ENCODE data around the gene AGAP1. TPM values are rescaled to one million over a fixed set of nuclear protein-coding genes. Genes with fewer than 3 reads are reported as not detected.

AGAP1 gene
- total RNA-seq, 1 donor from 2014 or later, result 21.1 TPM

DNA sequence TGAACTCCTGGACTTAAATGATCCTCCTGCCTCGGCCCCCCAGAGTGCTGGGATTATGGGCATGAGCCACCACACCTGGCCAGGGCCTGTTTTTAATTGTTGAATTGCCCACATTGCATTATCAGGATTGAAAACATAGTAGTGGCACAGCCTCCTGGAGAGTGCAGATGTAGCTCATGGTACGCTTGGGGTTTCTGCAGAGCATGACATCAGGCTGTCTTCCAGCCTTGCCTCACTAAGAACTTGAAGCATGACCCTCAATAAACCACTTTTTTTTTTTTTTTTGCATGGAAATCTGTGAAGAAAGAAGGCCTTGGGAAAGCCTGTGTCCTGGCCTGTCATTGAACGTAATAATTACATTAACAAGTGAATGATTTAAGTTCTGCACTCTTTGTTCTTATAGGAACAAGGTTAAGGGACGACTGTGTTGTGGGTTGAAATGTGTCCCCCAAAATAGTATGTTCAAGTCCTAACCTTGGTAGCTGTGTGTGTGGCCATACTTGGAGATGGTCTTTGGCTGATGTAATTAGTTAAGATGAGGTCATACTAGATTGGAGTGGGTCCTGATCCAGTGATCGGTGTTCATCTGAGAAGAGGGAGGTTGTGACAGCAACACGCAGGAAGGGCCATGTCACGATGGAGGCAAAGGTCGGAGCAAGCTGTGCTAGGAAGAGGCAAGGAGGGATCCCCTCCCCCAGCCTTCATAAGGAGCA, 90.2 kb downstream of the AGAP1 start:
- DNase-seq (ENCODE audit: extremely low spot score in 2 of 2), result no peak
- intact Hi-C loops (cut with DNase I), result no loop called here
- Histone ChIP-seq H3K27me3 (no peaks in the 10 kb centered on the region), H3K36me3 (no peaks in the 10 kb centered on the region), H3K9me3 (no peaks in the 10 kb centered on the region), H3K4me3 (no peak overlapping the region), H3K4me1 (peaks cover 10% of the 10 kb centered on the region), H3K27ac (no peak overlapping the region)
- no peak for TF ChIP-seq POLR2A (IDR thresholded peaks at IDR 0.05)
- TF ChIP-seq POLR2AphosphoS5 (IDR thresholded peaks at IDR 0.05; ENCODE audit: insufficient read depth in 1 of 2, low read depth in 1 of 2), result no peak
- TF ChIP-seq, protein P1, sequence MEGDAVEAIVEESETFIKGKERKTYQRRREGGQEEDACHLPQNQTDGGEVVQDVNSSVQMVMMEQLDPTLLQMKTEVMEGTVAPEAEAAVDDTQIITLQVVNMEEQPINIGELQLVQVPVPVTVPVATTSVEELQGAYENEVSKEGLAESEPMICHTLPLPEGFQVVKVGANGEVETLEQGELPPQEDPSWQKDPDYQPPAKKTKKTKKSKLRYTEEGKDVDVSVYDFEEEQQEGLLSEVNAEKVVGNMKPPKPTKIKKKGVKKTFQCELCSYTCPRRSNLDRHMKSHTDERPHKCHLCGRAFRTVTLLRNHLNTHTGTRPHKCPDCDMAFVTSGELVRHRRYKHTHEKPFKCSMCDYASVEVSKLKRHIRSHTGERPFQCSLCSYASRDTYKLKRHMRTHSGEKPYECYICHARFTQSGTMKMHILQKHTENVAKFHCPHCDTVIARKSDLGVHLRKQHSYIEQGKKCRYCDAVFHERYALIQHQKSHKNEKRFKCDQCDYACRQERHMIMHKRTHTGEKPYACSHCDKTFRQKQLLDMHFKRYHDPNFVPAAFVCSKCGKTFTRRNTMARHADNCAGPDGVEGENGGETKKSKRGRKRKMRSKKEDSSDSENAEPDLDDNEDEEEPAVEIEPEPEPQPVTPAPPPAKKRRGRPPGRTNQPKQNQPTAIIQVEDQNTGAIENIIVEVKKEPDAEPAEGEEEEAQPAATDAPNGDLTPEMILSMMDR (IDR thresholded peaks at IDR 0.05), result no peak

DNA sequence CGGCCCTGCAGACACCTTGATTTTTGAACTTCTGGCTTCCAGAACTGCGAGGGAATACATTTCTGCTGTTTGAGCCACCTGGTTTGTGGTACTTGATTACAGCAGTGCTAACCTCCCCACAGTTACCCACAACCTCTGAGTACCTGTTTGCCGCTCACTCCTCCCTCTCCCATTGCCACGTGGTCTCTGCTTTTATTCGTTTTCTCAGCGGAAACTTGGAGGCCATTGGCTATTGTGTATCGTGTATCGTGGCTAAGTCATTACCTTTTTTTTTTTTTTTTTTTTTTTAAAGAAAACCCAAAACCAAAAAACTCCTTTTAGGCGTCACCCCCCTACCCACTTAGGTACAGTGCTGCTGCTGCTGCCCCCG, 90.8 kb downstream of the AGAP1 start:
- TF ChIP-seq, protein P1 (IDR thresholded peaks at IDR 0.05), result no peak
- no peak for TF ChIP-seq POLR2AphosphoS5 (IDR thresholded peaks at IDR 0.05; ENCODE audit: insufficient read depth in 1 of 2, low read depth in 1 of 2)
- TF ChIP-seq POLR2A (IDR thresholded peaks at IDR 0.05), result no peak
- intact Hi-C loops (cut with DNase I), result no loop called here
- H3K27ac ChIP-seq, result no peak overlapping the region
- H3K27me3 ChIP-seq, result no peaks in the 10 kb centered on the region
- DNase-seq (ENCODE audit: extremely low spot score in 2 of 2), result no peak
- H3K4me1 ChIP-seq, result peaks cover 10% of the 10 kb centered on the region
- H3K4me3 ChIP-seq, result no peak overlapping the region
- H3K36me3 ChIP-seq, result no peaks in the 10 kb centered on the region
- H3K9me3 ChIP-seq, result no peaks in the 10 kb centered on the region

DNA sequence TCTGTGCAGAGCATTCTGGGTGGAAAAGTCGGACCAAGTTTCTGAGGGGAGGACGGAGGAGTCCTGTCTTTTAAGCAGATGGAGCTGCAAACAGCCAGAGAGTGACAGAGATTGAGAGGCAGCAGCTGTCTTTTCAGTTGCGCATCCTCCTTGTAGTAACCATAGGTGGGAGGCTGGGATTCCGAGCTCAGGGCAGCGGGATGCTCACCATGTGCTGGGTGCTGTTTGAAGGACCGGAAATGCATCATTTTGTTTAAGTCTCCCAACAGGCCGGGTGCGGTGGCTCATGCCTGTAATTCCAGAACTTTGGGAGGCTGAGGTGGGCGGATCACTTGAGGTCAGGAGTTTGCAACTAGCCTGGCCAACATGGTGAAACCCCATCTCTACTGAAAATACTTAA, 93.4 kb downstream of the AGAP1 start:
- Histone ChIP-seq H3K27me3 (no peaks in the 10 kb centered on the region), H3K4me1 (peaks cover 11% of the 10 kb centered on the region), H3K27ac (no peak overlapping the region), H3K9me3 (no peaks in the 10 kb centered on the region), H3K4me3 (no peak overlapping the region), H3K36me3 (no peaks in the 10 kb centered on the region)
- no peak for TF ChIP-seq POLR2A (IDR thresholded peaks at IDR 0.05)
- TF ChIP-seq, protein P1 (IDR thresholded peaks at IDR 0.05), result no peak
- no peak for TF ChIP-seq POLR2AphosphoS5 (IDR thresholded peaks at IDR 0.05; ENCODE audit: insufficient read depth in 1 of 2, low read depth in 1 of 2)
- DNase-seq (ENCODE audit: extremely low spot score in 2 of 2), result no peak
- intact Hi-C loops (cut with DNase I), result no loop called here

DNA sequence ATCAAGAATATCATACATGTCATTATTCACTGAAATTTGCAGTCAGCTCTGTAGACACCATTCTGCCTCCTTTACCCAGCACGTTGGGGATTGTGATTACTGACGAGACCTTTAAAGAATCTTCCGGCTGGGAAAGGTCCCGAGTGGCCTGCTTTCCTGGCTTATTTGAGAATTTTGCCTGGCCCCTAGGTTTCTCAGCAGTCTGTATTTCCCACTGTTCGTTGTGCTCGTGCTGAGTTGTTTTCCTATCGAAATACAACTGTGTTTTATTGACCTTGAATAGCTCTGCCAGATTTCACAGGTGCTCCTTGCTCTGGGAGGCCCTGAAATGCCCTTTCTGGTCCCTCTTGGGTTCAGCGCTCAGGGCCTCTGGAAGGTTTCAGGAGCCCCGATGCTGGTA, 94.9 kb downstream of the AGAP1 start:
- Histone ChIP-seq H3K36me3 (no peaks in the 10 kb centered on the region), H3K4me3 (no peak overlapping the region), H3K9me3 (no peaks in the 10 kb centered on the region), H3K4me1 (peaks cover 3% of the 10 kb centered on the region), H3K27me3 (no peaks in the 10 kb centered on the region), H3K27ac (no peak overlapping the region)
- intact Hi-C loops (cut with DNase I), result no loop called here
- no peak for DNase-seq (ENCODE audit: extremely low spot score in 2 of 2)
- TF ChIP-seq, protein P1 (IDR thresholded peaks at IDR 0.05), result no peak
- TF ChIP-seq POLR2A (IDR thresholded peaks at IDR 0.05), result no peak
- no peak for TF ChIP-seq POLR2AphosphoS5 (IDR thresholded peaks at IDR 0.05; ENCODE audit: insufficient read depth in 1 of 2, low read depth in 1 of 2)

DNA sequence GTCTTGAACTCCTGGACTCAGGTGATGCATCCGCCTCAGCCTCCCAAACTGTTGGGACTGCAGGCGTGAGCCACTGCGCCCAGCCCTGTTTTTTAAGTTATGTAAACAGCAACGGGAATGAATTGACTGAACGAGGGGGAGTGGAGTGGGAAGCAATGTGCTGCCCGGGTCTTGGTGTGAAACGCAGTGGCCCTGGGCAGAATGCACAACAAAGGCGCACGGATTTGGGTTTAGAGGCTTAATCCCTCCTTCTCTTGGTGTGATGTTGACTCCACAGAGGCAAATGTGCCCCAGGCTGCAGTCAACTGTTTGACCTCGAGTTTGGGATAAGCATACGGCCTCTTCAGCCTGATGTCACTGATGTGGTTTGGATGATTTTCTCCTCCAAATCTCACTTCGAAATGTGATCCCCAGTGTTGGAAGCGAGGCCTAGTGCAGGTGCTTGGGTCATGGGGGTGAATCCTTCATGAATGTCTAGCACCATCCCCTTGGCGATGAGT, 97.4 kb downstream of the AGAP1 start:
- no peak for TF ChIP-seq POLR2A (IDR thresholded peaks at IDR 0.05)
- TF ChIP-seq, protein P1 (IDR thresholded peaks at IDR 0.05), result no peak
- TF ChIP-seq POLR2AphosphoS5 (IDR thresholded peaks at IDR 0.05; ENCODE audit: insufficient read depth in 1 of 2, low read depth in 1 of 2), result no peak
- Histone ChIP-seq H3K4me1 (peaks cover 3% of the 10 kb centered on the region), H3K9me3 (no peaks in the 10 kb centered on the region), H3K4me3 (no peak overlapping the region), H3K36me3 (no peaks in the 10 kb centered on the region), H3K27me3 (no peaks in the 10 kb centered on the region), H3K27ac (no peak overlapping the region)
- intact Hi-C loops (cut with DNase I), result loop anchor here (5.0 kb wide), 1 partner anchor 454 kb away; no protein-coding TSS in a partner anchor
- DNase-seq (ENCODE audit: extremely low spot score in 2 of 2), result no peak

Data from vagina (tissue), 2 donors.